Mesothelial cell of epicardium (in vitro differentiated cells): Measurements from ENCODE around the gene BRPF3. TPM values are rescaled to one million over a fixed set of nuclear protein-coding genes. Genes with fewer than 3 reads are reported as not detected.

ENCODE experiments used
- DNase-seq, 2 experiments: peaks; one replicate each; pipeline ENCODE4 v3.0.0; 2021; ENCODE audit warnings: low spot score in 2 of 2; ENCODE audit not compliant: unreplicated experiment in 2 of 2
- H3K27ac Mint-ChIP-seq: 2 replicates; pipeline ENCODE4 v1.8.0; 2021; ENCODE audit warnings: mixed read lengths
- H3K27me3 Mint-ChIP-seq: 2 replicates; pipeline ENCODE4 v1.8.0; 2021; ENCODE audit warnings: low read depth, mixed read lengths
- H3K36me3 Mint-ChIP-seq: 2 replicates; pipeline ENCODE4 v1.8.0; 2021; ENCODE audit warnings: mixed read lengths
- H3K4me1 Mint-ChIP-seq: 2 replicates; pipeline ENCODE4 v1.8.0; 2021; ENCODE audit warnings: mixed read lengths
- H3K4me3 Mint-ChIP-seq: 2 replicates; pipeline ENCODE4 v1.8.0; 2021; ENCODE audit warnings: mild to moderate bottlenecking, moderate library complexity, mixed read lengths
- H3K9me3 Mint-ChIP-seq: 2 replicates; pipeline ENCODE4 v1.8.0; 2021; ENCODE audit warnings: mixed read lengths
- total RNA-seq: library from RNA; stranded (reverse); gene quantifications from 3 replicates; pipeline ENCODE4 v1.2.1, GENCODE V29; 2021
- TF ChIP-seq, protein P1 (sequence below): fragments of 200-600 bp; sonication (generic); IDR thresholded peaks from one replicate; pipeline ENCODE4 v1.5.0; 2021; ENCODE audit warnings: antibody characterized with exemption; ENCODE audit not compliant: unreplicated experiment

The BRPF3 gene
- total RNA-seq, 1 donor from 2014 or later, result 54.1 TPM

DNA sequence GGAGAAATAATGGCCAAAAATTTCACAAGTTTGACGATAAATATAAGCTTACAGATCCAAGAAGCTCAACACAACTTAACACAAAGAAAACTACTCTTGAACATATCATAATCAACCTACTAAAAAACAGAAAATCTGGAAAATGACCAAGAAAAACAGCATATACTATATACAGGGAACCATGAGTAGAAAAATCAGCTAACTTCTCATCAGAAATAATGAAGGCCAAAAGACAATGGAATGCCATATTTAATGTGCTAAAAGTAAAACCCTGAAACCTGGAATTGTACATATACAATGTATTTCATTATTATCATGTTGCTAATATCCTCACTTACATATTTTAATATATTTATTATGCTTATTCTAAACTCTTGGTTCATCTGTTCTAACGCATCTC, 40.9 kb upstream of the BRPF3 start:
- H3K36me3 Mint-ChIP-seq, result peaks cover 19% of the 10 kb centered on the region
- peaks cover 33% of the 10 kb centered on the region for H3K9me3 Mint-ChIP-seq
- H3K27ac Mint-ChIP-seq, result no peak overlapping the region
- peaks cover 3% of the 10 kb centered on the region for H3K4me1 Mint-ChIP-seq
- TF ChIP-seq, protein P1, sequence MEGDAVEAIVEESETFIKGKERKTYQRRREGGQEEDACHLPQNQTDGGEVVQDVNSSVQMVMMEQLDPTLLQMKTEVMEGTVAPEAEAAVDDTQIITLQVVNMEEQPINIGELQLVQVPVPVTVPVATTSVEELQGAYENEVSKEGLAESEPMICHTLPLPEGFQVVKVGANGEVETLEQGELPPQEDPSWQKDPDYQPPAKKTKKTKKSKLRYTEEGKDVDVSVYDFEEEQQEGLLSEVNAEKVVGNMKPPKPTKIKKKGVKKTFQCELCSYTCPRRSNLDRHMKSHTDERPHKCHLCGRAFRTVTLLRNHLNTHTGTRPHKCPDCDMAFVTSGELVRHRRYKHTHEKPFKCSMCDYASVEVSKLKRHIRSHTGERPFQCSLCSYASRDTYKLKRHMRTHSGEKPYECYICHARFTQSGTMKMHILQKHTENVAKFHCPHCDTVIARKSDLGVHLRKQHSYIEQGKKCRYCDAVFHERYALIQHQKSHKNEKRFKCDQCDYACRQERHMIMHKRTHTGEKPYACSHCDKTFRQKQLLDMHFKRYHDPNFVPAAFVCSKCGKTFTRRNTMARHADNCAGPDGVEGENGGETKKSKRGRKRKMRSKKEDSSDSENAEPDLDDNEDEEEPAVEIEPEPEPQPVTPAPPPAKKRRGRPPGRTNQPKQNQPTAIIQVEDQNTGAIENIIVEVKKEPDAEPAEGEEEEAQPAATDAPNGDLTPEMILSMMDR, result no peak
- DNase-seq, result no peak
- no peak overlapping the region for H3K4me3 Mint-ChIP-seq
- H3K27me3 Mint-ChIP-seq, result no peaks in the 10 kb centered on the region

DNA sequence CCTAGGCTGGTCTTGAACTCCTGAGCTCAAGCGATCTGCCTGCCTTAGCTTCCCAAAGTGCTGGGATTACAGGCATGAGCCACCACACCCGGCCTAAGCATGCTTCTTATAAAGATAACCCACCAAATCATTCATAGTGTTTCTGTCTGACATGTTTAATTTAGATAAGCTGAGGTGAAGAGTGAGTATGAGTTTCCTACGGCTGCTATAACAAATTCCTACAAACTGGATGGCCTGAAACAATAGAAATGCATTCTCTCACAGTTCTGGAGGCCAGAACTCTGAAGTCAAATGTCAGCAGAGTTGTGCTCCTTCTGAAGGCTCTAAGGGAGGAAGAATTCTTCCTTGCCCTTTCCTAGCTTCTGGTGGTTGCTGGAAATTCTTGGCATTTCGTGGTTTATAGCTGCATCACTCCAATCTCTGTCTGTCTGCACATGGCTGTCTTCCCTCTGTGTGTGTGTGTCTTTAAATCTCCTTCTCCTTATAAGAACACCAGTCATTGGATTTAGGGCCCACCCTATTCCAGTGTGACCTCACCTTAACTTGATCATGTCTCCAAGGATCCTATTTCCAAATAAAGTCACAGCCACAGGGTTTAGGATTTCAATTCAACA, 36.3 kb upstream of the BRPF3 start:
- Mint-ChIP-seq H3K27ac (no peak overlapping the region), H3K4me3 (no peak overlapping the region), H3K36me3 (peaks cover 4% of the 10 kb centered on the region), H3K4me1 (no peaks in the 10 kb centered on the region), H3K9me3 (peaks cover 16% of the 10 kb centered on the region), H3K27me3 (no peaks in the 10 kb centered on the region)
- TF ChIP-seq, protein P1, result no peak
- no peak for DNase-seq

DNA sequence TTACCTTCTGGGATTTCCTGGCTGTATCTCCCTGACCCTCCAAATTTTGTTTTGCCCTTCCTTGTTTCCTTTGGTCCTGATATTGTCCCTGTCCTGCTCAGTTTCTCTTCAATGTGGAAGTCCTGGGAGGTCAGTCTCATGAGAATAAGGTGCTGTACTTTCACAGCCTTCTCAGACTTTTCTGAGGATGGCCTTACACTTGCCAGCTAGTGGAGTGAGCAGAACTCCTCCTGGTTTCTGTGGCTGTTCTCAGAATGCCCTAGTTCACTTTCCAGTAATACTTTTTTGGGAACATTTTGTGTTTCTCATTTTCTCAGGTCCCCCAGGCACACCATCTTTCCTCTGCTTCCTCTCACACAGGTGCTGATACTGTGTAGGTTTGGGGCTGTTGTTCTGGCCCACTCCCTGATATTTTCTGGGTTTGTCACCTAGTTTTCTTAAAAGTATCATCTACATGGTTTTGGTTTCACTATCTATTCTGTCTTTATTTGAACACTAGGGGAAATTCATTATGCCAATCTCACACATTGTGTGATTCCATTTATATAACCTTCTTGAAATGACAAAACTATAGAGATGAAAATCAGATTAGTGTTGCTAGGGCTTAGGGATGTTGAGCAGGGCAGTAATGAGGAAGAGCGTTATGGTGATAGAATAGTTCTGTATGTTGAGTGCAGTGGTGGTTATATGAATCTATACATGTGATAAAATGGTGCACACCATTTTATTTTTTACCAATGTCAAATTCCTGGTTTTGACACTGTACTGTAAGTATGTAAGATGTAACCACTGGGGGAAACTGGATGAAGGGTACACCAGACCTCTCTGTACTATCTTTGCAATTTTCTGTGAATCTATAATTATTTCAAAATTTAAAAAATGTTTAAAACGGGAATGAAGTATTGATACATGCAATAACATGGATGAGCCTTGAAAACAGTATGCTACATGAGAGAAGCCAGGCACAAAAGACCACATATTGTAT, 27.2 kb upstream of the BRPF3 start:
- peaks cover 7% of the 10 kb centered on the region for H3K36me3 Mint-ChIP-seq
- peaks cover 18% of the 10 kb centered on the region for H3K9me3 Mint-ChIP-seq
- no peaks in the 10 kb centered on the region for H3K27me3 Mint-ChIP-seq
- H3K27ac Mint-ChIP-seq, result no peak overlapping the region
- TF ChIP-seq, protein P1, result no peak
- no peaks in the 10 kb centered on the region for H3K4me1 Mint-ChIP-seq
- H3K4me3 Mint-ChIP-seq, result no peak overlapping the region
- no peak for DNase-seq

DNA sequence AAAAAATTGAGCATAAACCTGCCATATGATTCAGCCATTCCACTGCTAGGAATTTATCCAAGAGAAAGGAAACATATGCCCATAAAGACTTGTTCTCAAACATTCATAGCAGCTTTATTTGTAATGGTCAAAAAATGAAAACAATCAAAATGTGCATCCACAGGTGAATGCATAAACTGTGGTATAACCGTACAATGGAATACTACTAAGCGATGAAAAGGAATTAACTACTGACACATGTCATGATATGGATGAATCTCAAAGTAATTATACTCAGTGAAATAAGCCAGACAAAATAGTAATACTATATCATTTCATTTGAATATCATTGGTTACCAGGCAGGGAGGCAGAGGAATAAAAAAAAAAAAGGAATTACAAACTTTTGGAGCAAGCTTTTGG, 25.8 kb upstream of the BRPF3 start:
- H3K4me1 Mint-ChIP-seq, result no peaks in the 10 kb centered on the region
- no peaks in the 10 kb centered on the region for H3K27me3 Mint-ChIP-seq
- no peak for DNase-seq
- no peak overlapping the region for H3K27ac Mint-ChIP-seq
- H3K4me3 Mint-ChIP-seq, result no peak overlapping the region
- TF ChIP-seq, protein P1, result no peak
- H3K36me3 Mint-ChIP-seq, result peaks cover 7% of the 10 kb centered on the region
- peaks cover 20% of the 10 kb centered on the region for H3K9me3 Mint-ChIP-seq

DNA sequence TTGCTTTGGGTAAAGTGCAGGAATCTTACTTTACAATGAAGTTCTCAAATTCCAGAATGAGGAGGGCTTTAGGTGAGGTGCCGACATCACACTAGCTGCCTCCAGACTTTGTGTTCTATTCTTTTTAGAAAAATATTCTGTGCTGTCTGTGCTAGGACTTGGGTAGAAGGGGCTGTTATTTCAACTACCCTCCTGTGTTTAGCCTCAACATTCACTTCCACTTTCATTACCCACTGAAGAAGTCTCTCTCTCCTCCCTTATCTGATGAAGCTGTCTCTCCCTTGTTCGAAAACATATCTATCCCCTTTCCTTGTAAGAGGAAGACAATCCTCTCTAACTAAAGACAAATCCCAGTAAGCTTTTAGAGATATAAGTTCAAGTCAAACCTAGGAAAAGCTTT, 25.0 kb upstream of the BRPF3 start:
- H3K9me3 Mint-ChIP-seq, result peaks cover 16% of the 10 kb centered on the region
- TF ChIP-seq, protein P1, result no peak
- peaks cover 2% of the 10 kb centered on the region for H3K36me3 Mint-ChIP-seq
- no peak overlapping the region for H3K27ac Mint-ChIP-seq
- H3K27me3 Mint-ChIP-seq, result no peaks in the 10 kb centered on the region
- no peaks in the 10 kb centered on the region for H3K4me1 Mint-ChIP-seq
- H3K4me3 Mint-ChIP-seq, result no peak overlapping the region
- DNase-seq, result no peak
